ENCODE data around the gene DTX2. TPM values are rescaled to one million over a fixed set of nuclear protein-coding genes. Genes with fewer than 3 reads are reported as not detected.
"Not testable (repeated sequence)": the region's sequence is repeated elsewhere in the genome, so short reads cannot be mapped to it uniquely, and the experiment has no call there.

The DTX2 gene
- total RNA-seq, 1 donor from 2014 or later = 11.5 TPM

DNA sequence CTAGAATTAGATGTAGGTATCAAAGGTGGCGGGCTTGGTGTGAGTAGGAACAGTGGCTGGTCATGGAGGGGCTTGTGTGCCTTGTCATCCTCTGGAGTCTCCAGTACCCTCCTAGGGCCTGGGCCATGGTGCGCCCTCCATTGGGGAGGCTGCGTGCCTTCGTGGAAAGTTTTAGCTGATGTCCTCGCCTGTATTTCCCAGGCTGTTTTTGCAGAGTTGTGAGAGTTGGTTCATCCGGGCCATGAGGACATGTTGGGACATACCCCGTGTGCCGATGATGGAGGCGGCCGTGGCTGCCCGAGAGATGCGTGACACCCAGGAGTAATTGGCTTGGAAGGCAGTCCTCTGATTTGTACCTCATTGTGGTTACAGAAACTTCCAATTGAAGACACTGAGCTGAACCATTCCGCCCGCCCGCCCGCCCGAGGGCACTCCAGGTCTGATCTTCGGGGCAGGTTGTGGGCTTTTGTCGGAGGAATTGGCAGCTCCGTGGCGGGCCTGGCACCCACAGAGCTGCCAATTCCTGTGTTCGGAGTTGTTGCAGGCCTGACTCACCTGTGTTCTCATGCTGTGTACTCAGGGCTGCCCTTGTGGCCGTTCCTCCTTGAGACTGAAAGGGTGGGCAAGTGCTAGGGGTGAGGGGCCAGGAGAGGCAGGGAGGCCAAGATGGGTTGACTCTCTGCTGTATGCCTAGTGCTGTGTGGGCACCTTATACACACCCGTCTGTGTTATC lies 15.4 kb downstream of the DTX2 start:
- not testable (repeated sequence) for H3K4me1 Mint-ChIP-seq (ENCODE audit: low read depth); H3K27me3 Mint-ChIP-seq (ENCODE audit: low read depth); H3K9me3 Mint-ChIP-seq (ENCODE audit: low read depth); H3K36me3 Mint-ChIP-seq (ENCODE audit: low read depth); DNase-seq (ENCODE audit: low spot score); H3K4me3 Mint-ChIP-seq (ENCODE audit: unreplicated experiment); H3K27ac Mint-ChIP-seq (ENCODE audit: unreplicated experiment)

DNA sequence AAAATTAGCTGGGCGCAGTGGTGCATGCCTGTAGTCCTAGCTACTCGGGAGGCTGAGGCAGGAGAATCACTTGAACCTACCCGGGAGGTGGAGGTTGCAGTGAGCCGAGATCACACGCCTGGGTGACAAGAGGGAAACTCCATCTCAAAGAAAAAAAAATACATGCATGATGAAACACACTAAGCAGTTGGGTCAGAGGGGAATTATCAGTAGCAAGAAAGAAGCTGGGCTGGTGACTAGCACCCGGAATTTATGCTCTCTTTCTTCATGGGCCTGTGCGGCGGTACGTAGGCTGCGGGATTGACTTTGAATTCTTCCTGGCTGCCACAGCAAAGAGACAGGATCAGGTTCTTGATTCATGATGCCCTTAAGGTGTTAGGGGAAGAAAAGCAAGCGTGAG lies 18.1 kb downstream of the DTX2 start:
- not testable (repeated sequence) for H3K4me3 Mint-ChIP-seq (ENCODE audit: unreplicated experiment); H3K27me3 Mint-ChIP-seq (ENCODE audit: low read depth); DNase-seq (ENCODE audit: low spot score); H3K27ac Mint-ChIP-seq (ENCODE audit: unreplicated experiment); H3K9me3 Mint-ChIP-seq (ENCODE audit: low read depth); H3K4me1 Mint-ChIP-seq (ENCODE audit: low read depth); H3K36me3 Mint-ChIP-seq (ENCODE audit: low read depth)

GRCh38 chr7:76480403-76481253 lies 19.1 kb downstream of the DTX2 start:
- not testable (repeated sequence) for H3K27ac Mint-ChIP-seq (ENCODE audit: unreplicated experiment); H3K27me3 Mint-ChIP-seq (ENCODE audit: low read depth); H3K4me1 Mint-ChIP-seq (ENCODE audit: low read depth); DNase-seq (ENCODE audit: low spot score); H3K9me3 Mint-ChIP-seq (ENCODE audit: low read depth); H3K36me3 Mint-ChIP-seq (ENCODE audit: low read depth); H3K4me3 Mint-ChIP-seq (ENCODE audit: unreplicated experiment)

GRCh38 chr7:76482660-76483059 lies 21.2 kb downstream of the DTX2 start:
- H3K4me1 Mint-ChIP-seq (ENCODE audit: low read depth); H3K36me3 Mint-ChIP-seq (ENCODE audit: low read depth); H3K4me3 Mint-ChIP-seq (ENCODE audit: unreplicated experiment); H3K27ac Mint-ChIP-seq (ENCODE audit: unreplicated experiment); H3K9me3 Mint-ChIP-seq (ENCODE audit: low read depth); H3K27me3 Mint-ChIP-seq (ENCODE audit: low read depth); DNase-seq (ENCODE audit: low spot score): not testable (repeated sequence)

DNA sequence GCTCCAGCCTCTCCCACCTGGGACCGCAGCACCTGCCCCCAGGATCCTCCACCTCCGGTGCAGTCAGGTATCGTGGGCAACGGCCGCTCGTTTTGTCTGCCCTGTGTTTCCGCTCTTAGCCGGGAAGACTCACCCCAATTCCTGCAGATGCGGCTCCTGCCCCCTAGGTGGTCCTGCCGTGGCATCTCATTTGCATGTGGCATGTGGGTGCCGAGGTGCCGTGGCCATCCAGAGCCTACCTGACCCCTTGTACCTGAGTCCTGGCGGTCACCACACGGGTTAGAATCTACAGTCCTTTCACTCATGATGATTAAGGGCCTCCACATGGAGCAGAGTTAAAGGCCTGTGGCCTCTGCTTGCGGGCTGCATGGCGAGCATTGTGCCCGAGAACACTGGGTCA lies 21.6 kb downstream of the DTX2 start:
- H3K27me3 Mint-ChIP-seq (ENCODE audit: low read depth); DNase-seq (ENCODE audit: low spot score); H3K36me3 Mint-ChIP-seq (ENCODE audit: low read depth); H3K9me3 Mint-ChIP-seq (ENCODE audit: low read depth); H3K27ac Mint-ChIP-seq (ENCODE audit: unreplicated experiment); H3K4me3 Mint-ChIP-seq (ENCODE audit: unreplicated experiment); H3K4me1 Mint-ChIP-seq (ENCODE audit: low read depth): not testable (repeated sequence)

DNA sequence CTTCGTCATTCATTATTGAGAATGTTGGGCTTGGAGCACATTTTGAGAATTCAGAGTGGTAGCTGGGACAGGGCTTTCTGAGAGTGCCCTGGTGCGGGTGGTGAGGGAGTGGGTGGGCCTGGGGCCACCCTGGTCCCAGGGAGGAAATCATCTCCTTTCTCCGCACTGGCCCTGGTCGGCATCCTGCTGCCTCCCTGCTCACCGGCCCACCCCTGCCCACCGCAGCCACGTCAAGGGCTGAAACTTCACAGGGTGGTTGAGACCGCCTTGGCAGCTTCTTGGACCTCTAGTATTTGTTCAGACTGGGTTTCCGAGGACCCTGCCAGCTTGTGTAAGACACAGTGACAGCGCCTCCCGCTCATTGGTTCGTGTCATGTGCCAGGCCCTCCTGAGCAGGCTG lies 22.9 kb downstream of the DTX2 start:
- not testable (repeated sequence) for H3K36me3 Mint-ChIP-seq (ENCODE audit: low read depth); H3K27me3 Mint-ChIP-seq (ENCODE audit: low read depth); H3K4me3 Mint-ChIP-seq (ENCODE audit: unreplicated experiment); H3K4me1 Mint-ChIP-seq (ENCODE audit: low read depth); H3K9me3 Mint-ChIP-seq (ENCODE audit: low read depth); DNase-seq (ENCODE audit: low spot score); H3K27ac Mint-ChIP-seq (ENCODE audit: unreplicated experiment)

- H3K36me3 Mint-ChIP-seq (ENCODE audit: low read depth); H3K9me3 Mint-ChIP-seq (ENCODE audit: low read depth); H3K4me1 Mint-ChIP-seq (ENCODE audit: low read depth); DNase-seq (ENCODE audit: low spot score); H3K27ac Mint-ChIP-seq (ENCODE audit: unreplicated experiment); H3K4me3 Mint-ChIP-seq (ENCODE audit: unreplicated experiment); H3K27me3 Mint-ChIP-seq (ENCODE audit: low read depth): not testable (repeated sequence)
Measured at GRCh38 chr7:76485822-76486610, 24.5 kb downstream of the DTX2 start.

DNA sequence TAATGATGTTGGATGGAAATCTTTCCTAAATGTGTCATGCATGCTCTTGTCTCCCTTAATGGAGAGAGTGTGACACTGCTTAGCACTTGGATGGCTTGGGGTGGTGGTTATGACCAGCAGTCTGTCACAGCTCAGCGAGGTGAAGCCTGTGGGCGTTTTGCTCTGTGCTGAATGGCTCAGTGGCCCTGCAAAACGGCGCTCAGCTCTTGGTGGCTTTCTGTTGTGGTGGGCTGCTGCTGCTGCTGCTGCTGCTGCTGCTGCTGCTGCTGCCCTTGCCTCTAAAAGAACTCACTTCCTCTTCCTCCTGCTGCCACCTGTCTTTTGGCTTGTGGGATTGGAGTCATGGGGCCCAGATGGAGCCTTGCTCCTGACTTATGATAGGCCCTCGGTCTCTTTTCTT lies 25.1 kb downstream of the DTX2 start:
- not testable (repeated sequence) for H3K27ac Mint-ChIP-seq (ENCODE audit: unreplicated experiment); H3K4me1 Mint-ChIP-seq (ENCODE audit: low read depth); H3K36me3 Mint-ChIP-seq (ENCODE audit: low read depth); H3K9me3 Mint-ChIP-seq (ENCODE audit: low read depth); H3K27me3 Mint-ChIP-seq (ENCODE audit: low read depth); DNase-seq (ENCODE audit: low spot score); H3K4me3 Mint-ChIP-seq (ENCODE audit: unreplicated experiment)

GRCh38 chr7:76487969-76488368 lies 26.5 kb downstream of the DTX2 start:
- not testable (repeated sequence) for H3K36me3 Mint-ChIP-seq (ENCODE audit: low read depth); DNase-seq (ENCODE audit: low spot score)

GRCh38 chr7:76492139-76492538 lies 30.6 kb downstream of the DTX2 start:
- H3K9me3 Mint-ChIP-seq (ENCODE audit: low read depth); H3K27ac Mint-ChIP-seq (ENCODE audit: unreplicated experiment); H3K4me1 Mint-ChIP-seq (ENCODE audit: low read depth); DNase-seq (ENCODE audit: low spot score); H3K4me3 Mint-ChIP-seq (ENCODE audit: unreplicated experiment); H3K27me3 Mint-ChIP-seq (ENCODE audit: low read depth); H3K36me3 Mint-ChIP-seq (ENCODE audit: low read depth): not testable (repeated sequence)

More at GRCh38 chr7:76487969-76488368, 26.5 kb downstream of the DTX2 start:
- H3K4me3 Mint-ChIP-seq (ENCODE audit: unreplicated experiment); H3K9me3 Mint-ChIP-seq (ENCODE audit: low read depth); H3K27me3 Mint-ChIP-seq (ENCODE audit: low read depth); H3K4me1 Mint-ChIP-seq (ENCODE audit: low read depth); H3K27ac Mint-ChIP-seq (ENCODE audit: unreplicated experiment): not testable (repeated sequence)

DNA sequence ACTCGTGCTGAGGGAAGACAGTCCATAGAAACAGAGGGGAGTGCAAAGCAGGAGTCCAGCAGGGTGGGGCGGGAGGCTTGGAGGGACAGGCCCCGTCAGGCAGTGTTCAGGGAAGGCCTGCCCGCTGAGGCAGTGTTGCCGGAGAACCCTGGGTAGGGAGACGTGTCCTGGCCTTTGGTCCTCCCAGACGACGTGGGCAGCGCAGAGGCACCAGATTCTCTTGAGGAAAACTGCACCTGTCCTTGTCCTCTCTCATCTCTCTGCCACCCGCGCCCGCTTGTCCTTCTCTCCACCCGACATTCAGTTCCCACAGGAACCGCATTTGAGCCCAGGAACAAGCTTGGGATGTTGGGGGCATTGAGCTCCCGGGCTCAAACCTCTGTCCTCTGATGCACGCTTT lies 34.2 kb downstream of the DTX2 start:
- not testable (repeated sequence) for H3K36me3 Mint-ChIP-seq (ENCODE audit: low read depth); H3K4me3 Mint-ChIP-seq (ENCODE audit: unreplicated experiment); DNase-seq (ENCODE audit: low spot score); H3K4me1 Mint-ChIP-seq (ENCODE audit: low read depth); H3K27ac Mint-ChIP-seq (ENCODE audit: unreplicated experiment); H3K27me3 Mint-ChIP-seq (ENCODE audit: low read depth); H3K9me3 Mint-ChIP-seq (ENCODE audit: low read depth)

DNA sequence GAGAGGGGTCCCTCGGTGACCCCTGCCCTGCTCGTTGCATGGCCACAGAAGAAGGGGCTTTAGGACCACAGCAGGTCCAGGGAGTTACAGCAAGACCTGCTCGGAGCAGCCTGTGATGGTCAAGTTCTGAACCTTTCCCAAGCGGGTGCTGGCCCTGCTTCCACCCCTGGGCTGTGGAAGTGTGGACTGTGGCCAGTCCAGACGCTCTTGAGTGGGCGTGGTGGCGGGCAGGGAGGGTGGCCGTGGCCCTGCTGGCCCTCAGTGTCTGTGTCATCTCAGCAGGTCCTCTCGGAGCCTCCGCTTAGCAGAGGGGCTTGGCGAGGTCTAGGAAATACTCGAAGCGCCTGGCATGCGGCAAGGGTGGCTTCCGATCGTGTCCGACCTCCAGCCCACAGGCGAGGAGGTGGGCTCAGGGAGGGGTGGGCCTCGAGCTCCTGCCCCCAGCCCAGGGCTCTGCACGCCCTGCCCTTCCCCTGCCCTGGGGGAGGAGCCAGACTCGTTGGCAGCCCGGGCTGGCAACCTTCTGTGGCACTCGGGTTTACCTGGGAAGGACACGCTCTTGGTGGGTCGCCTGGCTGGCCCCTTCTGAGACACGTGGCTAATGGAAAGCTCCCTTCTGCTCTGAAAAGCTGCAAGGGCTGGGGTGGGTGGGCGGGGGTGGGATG lies 36.5 kb downstream of the DTX2 start:
- not testable (repeated sequence) for H3K4me3 Mint-ChIP-seq (ENCODE audit: unreplicated experiment); H3K27me3 Mint-ChIP-seq (ENCODE audit: low read depth); H3K4me1 Mint-ChIP-seq (ENCODE audit: low read depth); H3K36me3 Mint-ChIP-seq (ENCODE audit: low read depth); DNase-seq (ENCODE audit: low spot score); H3K9me3 Mint-ChIP-seq (ENCODE audit: low read depth); H3K27ac Mint-ChIP-seq (ENCODE audit: unreplicated experiment)

Data from chondrocyte (in vitro differentiated cells).